GM13977 (cell line): ENCODE data around the gene CNTNAP5.

ENCODE experiments used
- DNase-seq: peaks from one replicate; pipeline ENCODE4 v3.0.0; 2012; ENCODE audit warnings: low spot score
- in situ Hi-C: fragments of 300-500 bp; cut with MboI; formaldehyde crosslinking; loops from one replicate; pipeline ENCODE4 v1.12.0; 2022; ENCODE audit warnings: low sequenced_read_pairs, low pct_unique_long_range_greater_than_20kb, mixed read lengths, inconsistent platforms; ENCODE audit not compliant: unreplicated experiment
- TF ChIP-seq, protein P1 (sequence below): IDR thresholded peaks from 2 replicates; pipeline ENCODE4 v1.5.1; 2012; ENCODE audit warnings: mild to moderate bottlenecking, control low read depth; ENCODE audit not compliant: insufficient read depth; ENCODE audit errors: extremely low read depth, missing control alignments

Gene CNTNAP5

DNA sequence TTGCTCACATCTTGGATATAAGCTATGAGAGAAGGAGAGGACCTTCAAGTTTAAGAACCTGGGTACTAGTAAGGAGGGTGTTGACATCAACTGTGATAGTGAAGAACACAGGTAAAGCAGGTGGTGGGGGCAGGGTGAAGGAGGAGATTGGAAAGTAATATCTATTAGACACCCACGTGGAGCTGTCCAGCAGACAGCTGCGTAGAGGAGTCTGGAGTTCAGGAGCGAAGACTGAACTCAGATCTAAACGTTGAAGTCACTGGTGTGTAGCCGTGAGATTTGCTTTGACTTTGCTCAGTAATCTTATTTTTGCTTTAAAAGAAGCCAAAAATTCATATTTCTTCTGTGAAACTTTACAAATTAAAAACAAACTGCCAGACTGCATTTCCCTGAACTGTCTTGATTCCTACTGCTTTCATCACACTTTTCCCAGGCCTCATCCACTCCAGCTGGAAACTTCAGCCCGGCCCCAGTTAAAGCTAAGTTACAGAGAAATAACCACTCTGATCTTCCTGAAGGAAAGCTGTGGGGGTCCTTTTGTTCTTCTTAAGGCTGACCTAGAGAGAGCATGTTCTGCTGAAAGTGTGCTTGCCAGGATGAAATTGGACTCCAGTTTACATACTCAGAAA, 533.3 kb downstream of the CNTNAP5 start:
- in situ Hi-C loops, result no loop called here
- no peak for DNase-seq
- TF ChIP-seq, protein P1, sequence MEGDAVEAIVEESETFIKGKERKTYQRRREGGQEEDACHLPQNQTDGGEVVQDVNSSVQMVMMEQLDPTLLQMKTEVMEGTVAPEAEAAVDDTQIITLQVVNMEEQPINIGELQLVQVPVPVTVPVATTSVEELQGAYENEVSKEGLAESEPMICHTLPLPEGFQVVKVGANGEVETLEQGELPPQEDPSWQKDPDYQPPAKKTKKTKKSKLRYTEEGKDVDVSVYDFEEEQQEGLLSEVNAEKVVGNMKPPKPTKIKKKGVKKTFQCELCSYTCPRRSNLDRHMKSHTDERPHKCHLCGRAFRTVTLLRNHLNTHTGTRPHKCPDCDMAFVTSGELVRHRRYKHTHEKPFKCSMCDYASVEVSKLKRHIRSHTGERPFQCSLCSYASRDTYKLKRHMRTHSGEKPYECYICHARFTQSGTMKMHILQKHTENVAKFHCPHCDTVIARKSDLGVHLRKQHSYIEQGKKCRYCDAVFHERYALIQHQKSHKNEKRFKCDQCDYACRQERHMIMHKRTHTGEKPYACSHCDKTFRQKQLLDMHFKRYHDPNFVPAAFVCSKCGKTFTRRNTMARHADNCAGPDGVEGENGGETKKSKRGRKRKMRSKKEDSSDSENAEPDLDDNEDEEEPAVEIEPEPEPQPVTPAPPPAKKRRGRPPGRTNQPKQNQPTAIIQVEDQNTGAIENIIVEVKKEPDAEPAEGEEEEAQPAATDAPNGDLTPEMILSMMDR, result no peak

- TF ChIP-seq, protein P1, result no peak
- in situ Hi-C loops, result no loop called here
- DNase-seq, result no peak
Observed at GRCh38 chr2:124559236-124559635, 534.1 kb downstream of the CNTNAP5 start.

- TF ChIP-seq, protein P1, result no peak
- in situ Hi-C loops, result no loop called here
- no peak for DNase-seq
Observed at GRCh38 chr2:124560592-124561112, 535.6 kb downstream of the CNTNAP5 start.

DNA sequence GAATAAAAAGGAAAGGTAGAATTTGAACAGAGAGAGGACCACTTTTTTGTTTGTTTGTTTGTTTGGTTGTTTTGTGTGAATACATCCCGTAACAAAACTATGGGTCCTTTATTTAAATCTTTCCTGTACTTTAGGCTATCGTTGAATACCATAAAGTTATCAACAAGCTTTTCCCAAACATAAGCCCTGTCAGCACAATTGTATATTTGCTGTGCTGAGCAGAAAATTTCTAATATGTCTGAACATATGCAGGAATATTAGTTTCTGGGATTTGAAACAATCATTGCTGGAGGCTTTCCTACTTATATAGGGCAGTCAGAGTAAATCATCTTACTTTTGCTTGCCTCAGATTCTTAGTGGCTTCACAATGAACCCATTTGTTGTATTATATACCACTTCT, 536.4 kb downstream of the CNTNAP5 start:
- TF ChIP-seq, protein P1, result no peak
- in situ Hi-C loops, result no loop called here
- DNase-seq, result no peak

DNA sequence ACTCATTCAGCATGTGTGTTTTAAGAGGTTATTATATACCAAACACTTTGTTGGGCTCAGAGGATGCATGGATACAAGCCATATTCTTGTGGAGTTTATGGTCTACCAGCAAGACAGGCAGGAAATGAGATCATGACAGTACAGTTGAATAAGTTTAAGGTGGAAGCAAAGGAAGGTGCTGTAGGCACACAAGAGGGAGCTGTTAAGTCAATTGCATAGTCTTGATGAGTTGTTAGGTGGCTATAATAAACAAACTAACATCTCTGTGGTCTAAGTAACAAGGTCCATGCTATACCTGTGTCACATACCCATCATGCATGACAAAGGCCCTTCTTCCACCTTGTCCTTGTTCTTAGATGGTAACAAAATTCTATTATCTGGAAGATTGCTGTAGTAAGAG, 538.3 kb downstream of the CNTNAP5 start:
- DNase-seq, result no peak
- in situ Hi-C loops, result no loop called here
- TF ChIP-seq, protein P1, result no peak

DNA sequence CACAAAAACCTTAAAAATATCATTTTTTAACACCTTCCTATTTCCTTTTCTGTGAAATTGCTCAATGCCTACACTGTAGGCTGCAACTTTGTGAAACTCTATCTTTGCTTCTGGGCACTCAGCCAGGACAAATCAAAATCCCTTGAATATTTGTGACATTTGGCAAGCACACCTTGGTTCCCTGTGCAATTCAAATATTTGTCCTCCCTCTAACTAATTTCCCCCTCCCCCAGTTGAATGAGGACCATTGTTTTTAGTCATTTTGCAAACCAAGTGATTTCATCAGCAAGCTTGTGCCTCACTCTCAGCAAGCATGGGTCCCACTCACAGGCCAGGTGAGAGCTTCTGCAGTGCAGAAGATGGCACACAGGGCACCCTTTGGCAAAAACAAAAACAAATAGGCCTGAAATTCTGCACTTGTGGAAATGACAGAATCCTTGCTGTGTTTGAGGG, 541.5 kb downstream of the CNTNAP5 start:
- DNase-seq, result no peak
- in situ Hi-C loops, result no loop called here
- TF ChIP-seq, protein P1, result no peak

- in situ Hi-C loops, result no loop called here
- no peak for DNase-seq
- TF ChIP-seq, protein P1, result no peak
Observed at GRCh38 chr2:124570872-124571271, 545.8 kb downstream of the CNTNAP5 start.
